WTC11 (cell line): Measurements from ENCODE around the gene SAMM50. TPM values are rescaled to one million over a fixed set of nuclear protein-coding genes. Genes with fewer than 3 reads are reported as not detected.

Experiments used
- ATAC-seq: fragments of 200-7000 bp; cut with Tn5 transposase; 2 replicates; pipeline ENCODE4 v1.10.0; 2021; ENCODE audit warnings: mild to moderate bottlenecking, moderate library complexity
- CTCF ChIA-PET: fragments of 300-600 bp; sonication (Branson Sonifier 250); formaldehyde crosslinking; loops from one replicate; lab custom pipeline; 2021; ENCODE audit warnings: antibody characterized with exemption; lab: Charles Lee
- POLR2A ChIA-PET: fragments of 350-600 bp; sonication (Branson Sonifier 250); formaldehyde crosslinking; loops from one replicate; lab custom pipeline; 2021; ENCODE audit warnings: antibody characterized with exemption; lab: Charles Lee
- DNase-seq: peaks from one replicate; pipeline ENCODE4 v3.0.0; 2021; ENCODE audit warnings: low spot score
- H3K27ac Mint-ChIP-seq: 2 replicates; pipeline ENCODE4 v1.8.0; 2021; ENCODE audit warnings: mixed read lengths
- H3K27me3 Mint-ChIP-seq: 2 replicates; pipeline ENCODE4 v1.8.0; 2021; ENCODE audit warnings: low read depth, mild to moderate bottlenecking, moderate library complexity, mixed read lengths
- H3K36me3 Mint-ChIP-seq: 2 replicates; pipeline ENCODE4 v1.8.0; 2021; ENCODE audit warnings: mixed read lengths
- H3K4me1 Mint-ChIP-seq: 2 replicates; pipeline ENCODE4 v1.8.0; 2022; ENCODE audit warnings: mixed read lengths
- H3K4me3 Mint-ChIP-seq: 2 replicates; pipeline ENCODE4 v1.8.0; 2021; ENCODE audit warnings: mild to moderate bottlenecking, moderate library complexity, mixed read lengths
- H3K9me3 Mint-ChIP-seq: 2 replicates; pipeline ENCODE4 v1.8.0; 2021; ENCODE audit warnings: mixed read lengths
- AFF4 ChIP-seq: sonication (generic); formaldehyde crosslinking; IDR thresholded peaks from 2 replicates; pipeline ENCODE4 v1.8.1; 2023; ENCODE audit warnings: mild to moderate bottlenecking, missing genetic modification reagents, borderline replicate concordance
- AR ChIP-seq: fragments of 250-450 bp; sonication (Bioruptor Pico); IDR thresholded peaks from 2 replicates; pipeline ENCODE4 v1.9.0; 2021; ENCODE audit warnings: mild to moderate bottlenecking
- ATF2 ChIP-seq: sonication (generic); formaldehyde crosslinking; IDR thresholded peaks from 2 replicates; pipeline ENCODE4 v1.8.1; 2022; ENCODE audit warnings: low read depth, missing genetic modification reagents, borderline replicate concordance
- EMX1 ChIP-seq: fragments of 250-450 bp; sonication (Bioruptor Pico); IDR thresholded peaks from 2 replicates; pipeline ENCODE4 v1.8.0; 2021; ENCODE audit warnings: mild to moderate bottlenecking
- ESRRA ChIP-seq: sonication (generic); formaldehyde crosslinking; IDR thresholded peaks from 2 replicates; pipeline ENCODE4 v1.8.1; 2022; ENCODE audit warnings: mild to moderate bottlenecking, missing genetic modification reagents, borderline replicate concordance
- FOXJ3 ChIP-seq: sonication (generic); formaldehyde crosslinking; IDR thresholded peaks from 2 replicates; pipeline ENCODE4 v1.9.0; 2021; ENCODE audit warnings: missing genetic modification reagents, mild to moderate bottlenecking, borderline replicate concordance
- GRHL2 ChIP-seq: fragments of 250-450 bp; sonication (Bioruptor Pico); IDR thresholded peaks from 2 replicates; pipeline ENCODE4 v1.8.0; 2022; ENCODE audit warnings: mild to moderate bottlenecking, moderate library complexity; ENCODE audit not compliant: insufficient replicate concordance, severe bottlenecking
- HMGXB4 ChIP-seq: sonication (generic); formaldehyde crosslinking; IDR thresholded peaks from 2 replicates; pipeline ENCODE4 v1.8.1; 2023; ENCODE audit warnings: mild to moderate bottlenecking, moderate library complexity, missing genetic modification reagents
- IRF2 ChIP-seq: sonication (generic); formaldehyde crosslinking; IDR thresholded peaks from 2 replicates; pipeline ENCODE4 v1.8.0; 2022; ENCODE audit warnings: low read depth, missing genetic modification reagents, borderline replicate concordance
- NFYB ChIP-seq: sonication (generic); formaldehyde crosslinking; conservative IDR thresholded peaks from 2 replicates; pipeline ENCODE4 v1.8.0; 2022; ENCODE audit warnings: low read depth, missing genetic modification reagents
- NR2C2 ChIP-seq: sonication (generic); formaldehyde crosslinking; IDR thresholded peaks from 2 replicates; pipeline ENCODE4 v1.8.0; 2022; ENCODE audit warnings: mild to moderate bottlenecking, missing genetic modification reagents
- PREB ChIP-seq: sonication (generic); formaldehyde crosslinking; IDR thresholded peaks from 2 replicates; pipeline ENCODE4 v1.8.1; 2022; ENCODE audit warnings: mild to moderate bottlenecking, missing genetic modification reagents, moderate library complexity, borderline replicate concordance
- PRRX2 ChIP-seq: fragments of 250-450 bp; sonication (Bioruptor Pico); IDR thresholded peaks from 2 replicates; pipeline ENCODE4 v1.8.0; 2021; ENCODE audit warnings: mild to moderate bottlenecking
- TCF7 ChIP-seq: sonication (generic); formaldehyde crosslinking; IDR thresholded peaks from 2 replicates; pipeline ENCODE4 v1.8.0; 2022; ENCODE audit warnings: mild to moderate bottlenecking, low read depth, missing genetic modification reagents, moderate library complexity
- USF1 ChIP-seq: sonication (generic); formaldehyde crosslinking; IDR thresholded peaks from 2 replicates; pipeline ENCODE4 v1.8.0; 2022; ENCODE audit warnings: mild to moderate bottlenecking, missing genetic modification reagents
- ZBTB43 ChIP-seq: sonication (generic); formaldehyde crosslinking; IDR thresholded peaks from 2 replicates; pipeline ENCODE4 v1.8.1; 2023; ENCODE audit warnings: mild to moderate bottlenecking, missing genetic modification reagents
- ZMAT4 ChIP-seq: fragments of 250-450 bp; sonication (Bioruptor Pico); IDR thresholded peaks from 2 replicates; pipeline ENCODE4 v1.9.0; 2021; ENCODE audit warnings: mild to moderate bottlenecking
- ZNF532 ChIP-seq: fragments of 250-450 bp; sonication (Bioruptor Pico); IDR thresholded peaks from 2 replicates; pipeline ENCODE4 v1.9.0; 2021; ENCODE audit warnings: mild to moderate bottlenecking, borderline replicate concordance
- total RNA-seq: library from RNA; stranded (reverse); gene quantifications from 3 replicates; pipeline ENCODE4 v1.2.3, GENCODE V29; 2021

The SAMM50 gene
- total RNA-seq, 1 experiment from 2014 or later = 72.1 TPM

- ATAC-seq (no peak), DNase-seq (no peak)
- Mint-ChIP-seq H3K27ac (no peak overlapping the region), H3K36me3 (peaks cover 83% of the 10 kb centered on the region), H3K9me3 (peaks cover 4% of the 10 kb centered on the region; the same call in 1 of the 2 replicates), H3K4me3 (no peak overlapping the region), H3K27me3 (no peaks in the 10 kb centered on the region), H3K4me1 (no peaks in the 10 kb centered on the region)
- POLR2A ChIA-PET = no interaction called here
- CTCF ChIA-PET = interaction anchor here (0.8 to 3.6 kb wide), 2 partner anchors 18 to 59 kb away, joined by 3 to 16 read pairs; partner anchors contain the start of gene PNPLA3
- TF ChIP-seq NFYB (CRISPR knock-in tag) (no peak), TCF7 (CRISPR knock-in tag) (no peak), EMX1 (CRISPR knock-in tag) (no peak), ZNF532 (CRISPR knock-in tag) (no peak), ESRRA (CRISPR knock-in tag) (no peak), ZMAT4 (CRISPR knock-in tag) (no peak), FOXJ3 (CRISPR knock-in tag) (no peak), USF1 (CRISPR knock-in tag) (no peak), ATF2 (CRISPR knock-in tag) (no peak), PRRX2 (CRISPR knock-in tag) (no peak), PREB (CRISPR knock-in tag) (no peak), IRF2 (CRISPR knock-in tag) (no peak), ZBTB43 (CRISPR knock-in tag) (no peak), NR2C2 (CRISPR knock-in tag) (no peak), AR (no peak), AFF4 (CRISPR knock-in tag) (no peak), GRHL2 (CRISPR knock-in tag) (no peak), HMGXB4 (no peak)
- TF ChIP-seq, all 79 proteins: peak for 0
These were observed 13.8 kb upstream of the SAMM50 start for GRCh38 chr22:43941449-43941848.
